HCT116 (cell line): ENCODE data around the gene USP8. TPM values are rescaled to one million over a fixed set of nuclear protein-coding genes. Genes with fewer than 3 reads are reported as not detected.

Source experiments
- ATAC-seq: fragments of 200-7000 bp; cut with Tn5 transposase; 2 replicates; pipeline ENCODE4 v1.9.1; 2020; ENCODE audit warnings: mild to moderate bottlenecking, moderate library complexity
- BruUV-seq: library from RNA; stranded (reverse); fragments of 400-500 nt; replicated peaks from 2 replicates; lab custom pipeline; 2021; lab: Mats Ljungman, UMichigan
- CTCF ChIA-PET: fragments of 300-600 bp; sonication (Branson Sonifier 250); formaldehyde crosslinking; loops from one replicate; lab custom pipeline; 2021; ENCODE audit warnings: antibody characterized with exemption; lab: Charles Lee
- POLR2A ChIA-PET: fragments of 300-600, 350-600 bp; sonication (Branson Sonifier 250); formaldehyde crosslinking; loops from one replicate; lab custom pipeline; 2021; ENCODE audit warnings: antibody characterized with exemption; lab: Charles Lee
- RAD21 ChIA-PET, 2 experiments: fragments of 300-600 bp; sonication (Branson Sonifier 250); formaldehyde crosslinking; loops; one replicate each; lab custom pipeline; 2023; ENCODE audit warnings: low total read pairs in 2 of 2; ENCODE audit not compliant: uncharacterized antibody in 2 of 2, unreplicated experiment in 2 of 2, low non-redundant PET in 1 of 2; lab: Charles Lee
- DNase-seq: peaks from one replicate; pipeline ENCODE4 v3.0.0-alpha.2; 2010; ENCODE audit warnings: low read depth, low spot score
- H2AFZ ChIP-seq: fragments of 200-600 bp; shearing (Covaris generic), sonication (generic); 2 replicates; pipeline ENCODE4 v1.6.1; 2017; ENCODE audit warnings: low read depth, mixed run types, mixed read lengths, antibody characterized with exemption, low read length; ENCODE audit not compliant: poor library complexity, severe bottlenecking
- H3K27ac ChIP-seq: 2 replicates; pipeline ENCODE4 v1.5.1; 2012; ENCODE audit warnings: low read depth, low read length
- H3K27me3 ChIP-seq: fragments of 200-600 bp; sonication (generic); 2 replicates; pipeline ENCODE4 v1.6.1; 2016; ENCODE audit warnings: mixed run types, low read length, mixed read lengths; ENCODE audit not compliant: insufficient read depth
- H3K36me3 ChIP-seq, 2 experiments: fragments of 200-500 bp in 1 of 2; fragments of 200-600 bp in 1 of 2; sonication (Bioruptor generic) in 1 of 2; sonication (generic) in 1 of 2; 2 replicates each; pipeline versions ENCODE4 v1.5.1 to v1.6.1; 2014 to 2016; ENCODE audit warnings: low read length in 2 of 2, inconsistent platforms in 1 of 2, mixed read lengths in 1 of 2, mixed run types in 1 of 2; ENCODE audit not compliant: insufficient read depth in 2 of 2, control insufficient read depth in 1 of 2
- H3K4me1 ChIP-seq, 2 experiments: fragments of 200-600 bp in 1 of 2; sonication (generic) in 1 of 2; 2 replicates each; pipeline versions ENCODE4 v1.5.1 to v1.6.1; 2012 to 2017; ENCODE audit warnings: low read length in 2 of 2, inconsistent platforms in 1 of 2, mild to moderate bottlenecking in 1 of 2, mixed read lengths in 1 of 2, mixed run types in 1 of 2, moderate library complexity in 1 of 2; ENCODE audit not compliant: insufficient read depth in 2 of 2, control insufficient read depth in 1 of 2
- H3K4me2 ChIP-seq: fragments of 200-600 bp; sonication (generic); 2 replicates; pipeline ENCODE4 v1.6.1; 2017; ENCODE audit warnings: mixed run types, low read length, mixed read lengths
- H3K4me3 ChIP-seq, 2 experiments: fragments of 200-600 bp in 1 of 2; sonication (generic) in 1 of 2; replicated peaks in 1 of 2; 2 replicates each; pipeline ENCODE4 v1.5.1; 2011 to 2016; ENCODE audit warnings: low read length in 2 of 2, control low read depth in 1 of 2, low read depth in 1 of 2, mild to moderate bottlenecking in 1 of 2, mixed read lengths in 1 of 2, mixed run types in 1 of 2
- H3K79me2 ChIP-seq: fragments of 200-600 bp; sonication (generic); 2 replicates; pipeline ENCODE4 v1.6.1; 2017; ENCODE audit warnings: mild to moderate bottlenecking, mixed run types, low read length, moderate library complexity, mixed read lengths; ENCODE audit not compliant: insufficient read depth
- H3K9ac ChIP-seq: fragments of 200-600 bp; sonication (generic); 2 replicates; pipeline ENCODE4 v1.6.1; 2016; ENCODE audit warnings: low read length, mixed read lengths
- H3K9me2 ChIP-seq: fragments of 200-600 bp; sonication (generic), shearing (Covaris generic); 2 replicates; pipeline ENCODE4 v1.6.1; 2017; ENCODE audit warnings: mixed run types, mild to moderate bottlenecking, moderate library complexity; ENCODE audit not compliant: insufficient read depth
- H3K9me3 ChIP-seq, 2 experiments: fragments of 200-500 bp in 1 of 2; fragments of 200-600 bp in 1 of 2; sonication (Bioruptor generic) in 1 of 2; sonication (generic) in 1 of 2; 2 replicates each; pipeline ENCODE4 v1.6.1; 2014 to 2017; ENCODE audit warnings: low read length in 2 of 2, mixed read lengths in 2 of 2, inconsistent platforms in 1 of 2, low read depth in 1 of 2, mild to moderate bottlenecking in 1 of 2, mixed run types in 1 of 2, moderate library complexity in 1 of 2; ENCODE audit not compliant: control insufficient read depth in 1 of 2, insufficient read depth in 1 of 2
- H4K20me1 ChIP-seq: fragments of 200-600 bp; sonication (generic), shearing (Covaris generic); 2 replicates; pipeline ENCODE4 v1.6.1; 2017; ENCODE audit warnings: mixed run types, mild to moderate bottlenecking, moderate library complexity; ENCODE audit not compliant: insufficient read depth
- CEBPB ChIP-seq: IDR thresholded peaks from 2 replicates; pipeline ENCODE4 v1.6.1; 2012; ENCODE audit warnings: low read depth
- EGR1 ChIP-seq: IDR thresholded peaks from 2 replicates; pipeline ENCODE4 v1.6.1; 2012; ENCODE audit warnings: low read depth
- ELF1 ChIP-seq: IDR thresholded peaks from 2 replicates; pipeline ENCODE4 v1.6.1; 2012; ENCODE audit warnings: low read depth, borderline replicate concordance
- EZH2 ChIP-seq: fragments of 200-600 bp; sonication (generic); IDR thresholded peaks from 2 replicates; pipeline ENCODE4 v1.6.1; 2017; ENCODE audit warnings: antibody characterized with exemption, mixed run types
- POLR2AphosphoS5 ChIP-seq: IDR thresholded peaks from 2 replicates; pipeline ENCODE4 v1.6.1; 2011; ENCODE audit warnings: mild to moderate bottlenecking, low read depth, low read length, moderate library complexity
- SIN3A ChIP-seq: IDR thresholded peaks from 2 replicates; pipeline ENCODE4 v1.6.1; 2012; ENCODE audit warnings: low read depth
- SRF ChIP-seq: IDR thresholded peaks from 2 replicates; pipeline ENCODE4 v1.6.1; 2012; ENCODE audit warnings: low read depth
- ZNF274 ChIP-seq: fragments of 200-500 bp; sonication (Bioruptor generic); IDR thresholded peaks from 2 replicates; pipeline ENCODE4 v1.6.1; 2014; ENCODE audit warnings: mild to moderate bottlenecking, low read depth, low read length, inconsistent platforms
- intact Hi-C: fragments of 100-400 bp; cut with micrococcal nuclease; formaldehyde crosslinking; loops from 2 replicates; pipeline ENCODE4 v1.10.0; 2022
- total RNA-seq: library from RNA; stranded (reverse); gene quantifications from one replicate; pipeline ENCODE4 v1.2.1, GENCODE V29; 2021; ENCODE audit not compliant: unreplicated experiment
- TF ChIP-seq, protein P1 (sequence below): IDR thresholded peaks from 2 replicates; pipeline ENCODE4 v1.6.1; 2012; ENCODE audit warnings: low read depth
- TF ChIP-seq, protein P2 (sequence below): IDR thresholded peaks from 2 replicates; pipeline ENCODE4 v1.6.1; 2012
- TF ChIP-seq, protein P3 (sequence below), 3 experiments: fragments of 200-600 bp in 1 of 3; sonication (generic) in 1 of 3; IDR thresholded peaks in 2 of 3; conservative IDR thresholded peaks in 1 of 3; 2 replicates each; pipeline ENCODE4 v1.5.1; 2012 to 2017; ENCODE audit warnings: low read depth in 2 of 3, low read length in 2 of 3, antibody characterized with exemption in 1 of 3, borderline replicate concordance in 1 of 3, control low read depth in 1 of 3, mild to moderate bottlenecking in 1 of 3, mixed read lengths in 1 of 3, mixed run types in 1 of 3, moderate library complexity in 1 of 3; ENCODE audit not compliant: insufficient read depth in 1 of 3

The USP8 gene
- total RNA-seq, 1 experiment from 2014 or later = 67.9 TPM

DNA sequence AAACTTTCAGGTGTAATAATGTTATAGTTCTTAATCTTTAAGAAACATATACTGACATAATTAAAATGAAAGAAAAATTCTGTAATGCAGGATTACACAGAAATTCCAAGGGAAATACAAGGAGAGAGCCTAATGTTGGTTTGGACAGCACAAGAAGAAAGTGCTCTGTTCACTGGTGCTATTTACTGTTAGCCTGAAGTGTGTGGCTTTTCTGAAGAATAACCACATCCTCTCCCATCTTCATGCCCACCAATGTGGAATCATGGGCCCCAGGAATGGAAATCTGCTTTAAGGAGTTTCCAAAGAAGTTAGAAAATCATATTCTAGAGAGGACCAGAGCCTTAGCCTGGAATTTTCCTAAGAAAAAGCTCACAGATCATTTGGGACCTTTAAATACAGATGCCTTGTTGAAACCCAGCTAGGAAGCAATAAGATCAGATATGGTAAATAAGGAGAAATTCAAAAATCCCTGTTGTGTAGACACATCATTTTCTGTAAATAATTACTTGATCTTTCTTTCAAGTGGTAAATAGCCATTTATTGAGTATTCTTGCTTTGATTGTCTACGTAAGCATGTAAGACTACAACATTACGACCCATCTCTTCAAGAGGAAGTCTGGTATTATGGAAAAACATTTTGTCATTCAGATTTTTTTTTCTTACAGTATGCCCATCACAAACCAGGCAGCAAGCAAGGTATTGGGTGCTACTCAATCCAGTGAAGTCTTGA, 132.6 kb downstream of the USP8 start (continued):
- TF ChIP-seq, protein P1, sequence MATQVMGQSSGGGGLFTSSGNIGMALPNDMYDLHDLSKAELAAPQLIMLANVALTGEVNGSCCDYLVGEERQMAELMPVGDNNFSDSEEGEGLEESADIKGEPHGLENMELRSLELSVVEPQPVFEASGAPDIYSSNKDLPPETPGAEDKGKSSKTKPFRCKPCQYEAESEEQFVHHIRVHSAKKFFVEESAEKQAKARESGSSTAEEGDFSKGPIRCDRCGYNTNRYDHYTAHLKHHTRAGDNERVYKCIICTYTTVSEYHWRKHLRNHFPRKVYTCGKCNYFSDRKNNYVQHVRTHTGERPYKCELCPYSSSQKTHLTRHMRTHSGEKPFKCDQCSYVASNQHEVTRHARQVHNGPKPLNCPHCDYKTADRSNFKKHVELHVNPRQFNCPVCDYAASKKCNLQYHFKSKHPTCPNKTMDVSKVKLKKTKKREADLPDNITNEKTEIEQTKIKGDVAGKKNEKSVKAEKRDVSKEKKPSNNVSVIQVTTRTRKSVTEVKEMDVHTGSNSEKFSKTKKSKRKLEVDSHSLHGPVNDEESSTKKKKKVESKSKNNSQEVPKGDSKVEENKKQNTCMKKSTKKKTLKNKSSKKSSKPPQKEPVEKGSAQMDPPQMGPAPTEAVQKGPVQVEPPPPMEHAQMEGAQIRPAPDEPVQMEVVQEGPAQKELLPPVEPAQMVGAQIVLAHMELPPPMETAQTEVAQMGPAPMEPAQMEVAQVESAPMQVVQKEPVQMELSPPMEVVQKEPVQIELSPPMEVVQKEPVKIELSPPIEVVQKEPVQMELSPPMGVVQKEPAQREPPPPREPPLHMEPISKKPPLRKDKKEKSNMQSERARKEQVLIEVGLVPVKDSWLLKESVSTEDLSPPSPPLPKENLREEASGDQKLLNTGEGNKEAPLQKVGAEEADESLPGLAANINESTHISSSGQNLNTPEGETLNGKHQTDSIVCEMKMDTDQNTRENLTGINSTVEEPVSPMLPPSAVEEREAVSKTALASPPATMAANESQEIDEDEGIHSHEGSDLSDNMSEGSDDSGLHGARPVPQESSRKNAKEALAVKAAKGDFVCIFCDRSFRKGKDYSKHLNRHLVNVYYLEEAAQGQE = no peak
- TF ChIP-seq SIN3A = no peak
- no peak for TF ChIP-seq ELF1

DNA sequence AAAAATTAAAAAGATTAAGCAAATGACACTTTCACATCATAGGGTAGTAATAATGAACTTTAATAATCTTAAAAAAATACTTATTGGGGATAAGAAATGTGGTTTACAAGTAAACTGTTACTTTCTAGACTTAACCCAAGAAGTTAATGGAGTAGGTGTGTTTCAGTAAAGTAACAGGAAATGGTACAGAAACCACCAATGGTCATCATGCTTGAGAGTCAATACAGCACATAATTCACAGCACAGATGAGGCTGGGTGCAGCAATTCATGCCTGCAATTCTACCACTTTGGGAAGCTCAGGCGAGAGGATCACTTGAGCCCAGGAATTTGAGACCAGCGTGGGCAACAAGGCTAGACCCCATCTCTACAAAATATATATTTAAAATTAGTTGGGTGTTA, 133.8 kb downstream of the USP8 start:
- TF ChIP-seq EZH2 (no peak), SRF (no peak), ELF1 (no peak), POLR2AphosphoS5 (no peak), ZNF274 (no peak), CEBPB (no peak), EGR1 (no peak)
- TF ChIP-seq, protein P2, sequence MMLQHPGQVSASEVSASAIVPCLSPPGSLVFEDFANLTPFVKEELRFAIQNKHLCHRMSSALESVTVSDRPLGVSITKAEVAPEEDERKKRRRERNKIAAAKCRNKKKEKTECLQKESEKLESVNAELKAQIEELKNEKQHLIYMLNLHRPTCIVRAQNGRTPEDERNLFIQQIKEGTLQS = no peak
- TF ChIP-seq, protein P3, sequence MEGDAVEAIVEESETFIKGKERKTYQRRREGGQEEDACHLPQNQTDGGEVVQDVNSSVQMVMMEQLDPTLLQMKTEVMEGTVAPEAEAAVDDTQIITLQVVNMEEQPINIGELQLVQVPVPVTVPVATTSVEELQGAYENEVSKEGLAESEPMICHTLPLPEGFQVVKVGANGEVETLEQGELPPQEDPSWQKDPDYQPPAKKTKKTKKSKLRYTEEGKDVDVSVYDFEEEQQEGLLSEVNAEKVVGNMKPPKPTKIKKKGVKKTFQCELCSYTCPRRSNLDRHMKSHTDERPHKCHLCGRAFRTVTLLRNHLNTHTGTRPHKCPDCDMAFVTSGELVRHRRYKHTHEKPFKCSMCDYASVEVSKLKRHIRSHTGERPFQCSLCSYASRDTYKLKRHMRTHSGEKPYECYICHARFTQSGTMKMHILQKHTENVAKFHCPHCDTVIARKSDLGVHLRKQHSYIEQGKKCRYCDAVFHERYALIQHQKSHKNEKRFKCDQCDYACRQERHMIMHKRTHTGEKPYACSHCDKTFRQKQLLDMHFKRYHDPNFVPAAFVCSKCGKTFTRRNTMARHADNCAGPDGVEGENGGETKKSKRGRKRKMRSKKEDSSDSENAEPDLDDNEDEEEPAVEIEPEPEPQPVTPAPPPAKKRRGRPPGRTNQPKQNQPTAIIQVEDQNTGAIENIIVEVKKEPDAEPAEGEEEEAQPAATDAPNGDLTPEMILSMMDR (IDR thresholded peaks at IDR 0.05 in 2 of 3, conservative IDR thresholded peaks at IDR 0.05 in 1 of 3; ENCODE audit: borderline replicate concordance in 1 of 3, insufficient read depth in 1 of 3, low read depth in 2 of 3, low read length in 2 of 3) = no peak
- POLR2A ChIA-PET = no interaction called here
- RAD21 ChIA-PET = no interaction called here

More for the DNA sequence above, 133.8 kb downstream of the USP8 start:
- H3K36me3 ChIP-seq = peaks cover 0 to 2% of the 10 kb centered on the region in 2 experiments; a peak in 1 of 4 replicates
- H2AFZ ChIP-seq = no peak overlapping the region
- no peaks in the 10 kb centered on the region for H3K9me2 ChIP-seq
- H3K79me2 ChIP-seq = no peaks in the 10 kb centered on the region
- no peaks in the 10 kb centered on the region for H3K4me1 ChIP-seq
- H3K9ac ChIP-seq = no peak overlapping the region
- no peaks in the 10 kb centered on the region for H4K20me1 ChIP-seq
- H3K9me3 ChIP-seq = no peaks in the 10 kb centered on the region
- H3K4me3 ChIP-seq = no peak overlapping the region
- no peak for DNase-seq
- no peaks in the 10 kb centered on the region for H3K27me3 ChIP-seq
- no peak overlapping the region for H3K27ac ChIP-seq
- no peak for ATAC-seq
- no peak overlapping the region for H3K4me2 ChIP-seq
- no TSS peak for BruUV-seq
- CTCF ChIA-PET = no interaction called here
- intact Hi-C loops = no loop called here
